Pericardium fibroblast (primary cell): ENCODE data around the gene ATP1A2. TPM values are rescaled to one million over a fixed set of nuclear protein-coding genes. Genes with fewer than 3 reads are reported as not detected.

Experiments
- total RNA-seq: library from RNA; depleted of rRNA; stranded (reverse); fragments of >200 nt; gene quantifications from 2 replicates; pipeline ENCODE4 v1.2.3, GENCODE V29; 2015

Gene ATP1A2
- total RNA-seq = 1.2 and 1.8 TPM in 2 replicates

DNA sequence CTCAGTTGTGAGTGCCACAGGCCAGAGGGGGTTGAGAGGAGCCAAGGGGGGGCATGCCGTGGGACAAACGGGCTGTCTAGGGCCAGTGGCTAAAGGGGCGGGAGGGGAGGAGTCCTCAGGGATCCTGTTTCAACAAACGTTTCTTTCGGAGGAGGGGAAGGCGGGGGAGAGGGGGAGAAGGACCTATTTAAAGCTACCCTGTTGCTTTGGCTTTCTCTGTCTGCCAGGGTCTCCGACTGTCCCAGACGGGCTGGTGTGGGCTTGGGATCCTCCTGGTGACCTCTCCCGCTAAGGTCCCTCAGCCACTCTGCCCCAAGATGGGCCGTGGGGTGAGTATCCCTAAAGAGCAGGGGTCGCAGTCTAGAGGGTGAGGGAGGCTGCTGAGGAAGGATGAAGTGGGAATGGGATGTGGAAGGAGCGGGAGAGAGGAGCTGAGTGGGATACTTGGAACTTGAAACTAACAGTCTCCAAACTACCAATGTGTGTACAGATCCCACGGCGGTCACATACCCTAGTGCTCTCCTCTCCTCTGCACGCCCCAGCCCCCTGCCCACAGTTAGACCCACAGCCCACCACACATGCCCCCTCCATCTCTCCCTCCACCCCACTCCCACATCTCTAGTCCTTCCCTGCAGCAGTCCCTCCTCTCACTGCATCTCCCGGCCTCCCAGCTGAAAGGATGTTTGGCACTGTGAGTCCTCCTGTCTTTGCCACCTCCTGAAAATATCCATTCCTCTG lies at the start of gene ATP1A2:
Gene ATP1A2 (plus strand): TSS at position 215 of the 738 bp plus-strand sequence. CDS start 103 bp downstream, at position 318.

DNA sequence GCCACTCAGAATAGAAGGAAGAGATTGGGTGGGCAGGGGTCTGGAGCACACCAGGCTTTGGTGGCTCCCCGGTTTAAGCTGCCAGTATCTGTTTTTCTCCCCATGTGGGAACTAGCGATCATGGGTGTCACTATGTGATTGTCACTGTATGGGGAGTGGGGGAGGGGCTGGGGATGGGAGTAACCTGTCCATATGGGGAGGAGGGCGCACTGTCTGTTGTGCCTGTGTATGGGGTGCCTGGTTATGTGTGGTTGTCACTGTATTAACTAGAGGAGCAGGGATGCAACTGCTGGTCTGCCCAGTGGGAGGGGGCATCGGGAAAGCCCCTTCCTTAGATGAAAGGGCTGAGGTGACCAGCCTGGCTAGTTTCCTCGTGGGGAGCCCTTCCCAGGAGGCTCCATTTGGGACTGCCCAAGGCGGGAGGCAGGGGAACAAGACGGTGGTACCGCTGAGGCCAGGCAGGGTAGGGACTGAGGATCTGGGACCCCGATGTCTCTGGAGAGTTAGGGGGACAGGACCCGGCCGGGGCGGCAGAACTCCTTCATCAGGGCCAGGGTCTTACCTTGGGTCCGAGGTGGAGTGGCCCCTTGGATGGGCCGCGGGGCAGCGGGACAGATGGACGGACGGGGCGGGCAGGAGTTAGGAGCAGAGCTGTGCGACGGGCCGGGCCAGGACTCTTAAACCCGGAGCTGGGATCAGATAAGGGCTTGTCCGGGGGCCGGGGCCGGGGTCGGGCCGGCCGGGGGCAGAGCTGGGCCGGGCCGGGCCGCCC lies 45.9 kb upstream of the ATP1A2 start, which contains the start of gene KCNJ10:
Gene KCNJ10 (minus strand): TSS at position 701 of the 772 bp plus-strand sequence. CDS start 27,628 bp downstream, outside the sequence.

DNA sequence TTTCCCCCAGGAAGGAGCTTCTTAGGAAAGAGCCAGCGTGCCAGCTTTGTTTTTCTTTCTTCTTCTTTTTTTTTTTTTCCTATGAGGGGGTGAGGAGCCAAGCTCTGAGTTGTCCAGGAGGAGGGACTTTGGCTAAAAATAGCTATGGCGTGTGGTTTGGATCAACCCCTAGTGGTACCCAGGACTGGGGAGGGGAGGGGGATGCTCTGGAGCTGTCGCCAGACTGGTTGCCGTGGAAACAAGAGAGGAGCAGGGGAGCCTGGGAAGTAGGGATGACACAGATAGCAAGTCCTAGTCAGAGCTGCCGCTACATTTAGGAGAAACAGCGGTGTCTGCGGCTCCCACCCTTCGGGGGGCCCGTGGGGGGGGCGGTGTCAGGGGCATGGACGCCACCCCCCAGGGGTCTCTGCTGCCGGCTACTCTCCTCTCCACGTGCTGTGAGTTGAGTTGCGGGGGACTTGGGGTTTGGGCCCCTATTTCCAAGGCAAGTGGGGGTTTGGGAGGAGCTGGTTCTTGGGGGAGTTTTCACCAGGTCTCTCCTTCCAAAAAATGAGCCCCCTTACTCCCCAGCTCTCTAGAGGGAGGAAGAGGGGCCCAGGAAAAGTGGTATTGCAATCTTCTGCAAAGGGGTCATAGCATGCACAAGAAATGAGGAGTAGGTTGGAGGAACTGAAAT lies 34.2 kb upstream of the ATP1A2 start, which contains the start of gene KCNJ9:
Gene KCNJ9 (plus strand): TSS at position 278 of the 676 bp plus-strand sequence. CDS start 2,493 bp downstream, outside the sequence.

DNA sequence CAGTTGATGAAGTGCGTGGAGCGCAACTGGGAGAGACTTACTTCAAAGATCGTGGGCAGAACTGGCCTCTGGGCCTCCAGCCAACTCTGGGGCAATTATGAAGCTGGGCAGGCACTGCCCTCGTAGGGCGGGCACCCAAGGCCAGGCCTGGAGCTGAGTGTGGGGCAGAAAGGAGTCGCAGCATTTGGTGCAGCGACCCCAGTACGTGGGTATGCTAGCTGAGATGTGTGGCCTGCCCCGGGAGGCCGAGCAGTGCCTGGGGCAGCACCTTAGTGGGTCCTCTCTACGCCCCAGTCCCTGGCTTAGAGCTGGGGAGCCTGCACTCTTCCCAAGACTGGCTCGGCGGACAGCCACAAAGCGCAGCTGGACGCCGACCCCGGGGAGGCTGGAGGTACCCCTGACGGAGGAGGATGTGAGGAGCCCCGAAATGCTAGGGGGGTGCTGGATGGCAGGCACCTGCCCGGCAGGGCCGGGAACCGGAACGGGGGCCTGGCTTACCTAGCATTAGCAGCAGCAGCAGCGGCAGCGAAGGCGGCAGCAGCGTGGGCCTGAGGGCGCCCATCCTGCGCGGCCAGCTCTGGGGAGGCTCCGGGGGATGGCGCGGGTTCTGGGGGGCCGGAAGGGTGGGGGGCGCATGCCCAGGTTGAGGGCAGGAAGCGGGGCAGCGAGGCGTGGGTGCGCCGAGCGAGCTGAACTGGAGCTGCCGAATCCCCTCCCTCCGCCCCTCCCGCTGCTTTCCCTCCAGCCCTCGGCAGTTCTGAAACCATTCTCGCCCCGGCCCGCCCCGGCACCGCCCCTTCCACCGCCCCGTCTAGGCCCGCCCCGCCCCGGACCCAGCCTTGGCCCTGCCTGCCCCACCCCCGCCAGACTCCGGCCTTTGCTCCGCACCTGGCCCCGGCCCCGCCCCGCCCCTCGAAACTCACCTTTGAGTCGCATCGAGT lies 17.4 kb upstream of the ATP1A2 start, which contains the start of gene IGSF8:
Gene IGSF8 (minus strand): TSS at position 709 of the 941 bp plus-strand sequence. CDS start 147 bp downstream, at position 562.

DNA sequence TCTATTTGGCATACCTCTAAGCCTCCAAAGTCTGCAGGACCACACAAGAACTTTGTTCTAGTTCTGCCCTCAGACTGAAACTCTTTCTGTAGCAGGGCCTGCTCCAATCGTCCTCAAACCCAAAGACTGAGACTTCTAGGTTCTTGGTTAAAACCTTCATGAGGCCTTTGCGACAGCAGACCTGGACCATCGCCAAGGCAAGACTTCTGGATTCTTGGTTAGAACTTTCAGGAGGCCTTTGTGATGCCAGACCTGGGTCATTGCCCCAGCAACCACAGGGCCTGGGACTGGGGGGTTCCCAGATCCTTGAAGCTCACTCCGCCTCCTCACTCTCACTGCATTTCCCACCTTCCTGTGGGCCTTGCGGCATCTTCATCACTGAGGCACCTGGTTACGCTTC lies 35.7 kb downstream of the ATP1A2 start, which contains the start of gene ATP1A4:
Gene ATP1A4 (plus strand): TSS at position 301 of the 400 bp plus-strand sequence. CDS start 438 bp downstream, outside the sequence.

DNA sequence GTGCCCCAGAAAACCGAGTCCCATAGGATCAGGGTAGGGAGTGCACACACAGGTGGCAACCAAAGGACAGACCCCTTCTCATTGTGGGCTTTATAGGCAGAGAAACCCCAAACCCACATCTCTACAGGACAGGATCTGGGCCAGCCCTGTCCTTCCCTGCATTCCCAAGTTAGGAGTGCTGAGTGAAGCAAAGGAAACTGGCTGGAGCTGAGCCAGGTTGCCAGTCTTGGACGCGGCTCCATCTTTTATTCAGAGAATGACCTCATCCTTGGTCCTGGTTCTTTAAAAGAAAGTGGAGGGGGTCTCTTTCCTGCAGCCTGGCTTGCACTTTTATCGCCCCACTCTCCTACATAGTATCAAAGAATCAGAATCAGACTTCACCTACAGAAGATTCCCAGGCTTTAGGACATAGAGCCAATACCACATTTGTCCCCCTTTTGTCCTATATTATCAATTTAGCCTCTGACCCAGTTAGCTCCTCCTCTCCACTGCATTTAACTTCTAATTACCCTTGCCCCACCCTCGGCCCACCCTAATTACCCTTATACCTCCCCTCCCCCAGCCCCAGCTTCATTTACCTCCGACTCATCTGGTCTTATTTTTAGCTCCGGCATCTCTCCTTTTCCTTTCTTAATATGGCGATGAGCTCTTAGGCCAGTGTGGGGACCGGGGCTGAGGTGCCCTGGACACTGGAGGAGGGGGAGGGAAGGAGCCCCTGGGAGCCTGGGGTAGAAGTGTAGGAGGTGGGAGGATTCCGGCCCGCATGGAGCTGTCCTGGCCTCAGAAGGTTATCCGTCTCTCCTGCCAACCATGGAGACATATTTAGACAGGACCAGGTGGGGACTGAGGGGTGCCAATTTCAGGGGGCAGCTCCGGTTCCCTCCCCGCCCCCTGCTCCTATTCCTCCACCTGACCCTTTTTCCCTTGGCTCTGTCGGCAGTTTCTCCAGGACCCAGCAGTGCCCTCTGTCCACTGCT lies 74.4 kb downstream of the ATP1A2 start, which contains the start of gene CASQ1:
Gene CASQ1 (plus strand): TSS at position 927 of the 977 bp plus-strand sequence. CDS start 177 bp downstream, outside the sequence.

Other genes starting within 250 kb of the ATP1A2 start
- 0.12 TPM in 1 of 2 replicates, not detected in the other for gene CFAP45, start 215.6 kb upstream of the ATP1A2 start, total RNA-seq
- gene TAGLN2, start 190.3 kb upstream of the ATP1A2 start, total RNA-seq = 251 and 454 TPM in 2 replicates
- 0.09 and 2.0 TPM in 2 replicates for gene IGSF9, start 170.1 kb upstream of the ATP1A2 start, total RNA-seq
- gene SLAMF9, start 161.5 kb upstream of the ATP1A2 start, total RNA-seq = not detected in 2 replicates
- 2.3 TPM in 2 replicates for gene PIGM, start 83.8 kb upstream of the ATP1A2 start, total RNA-seq
- 0.12 TPM in 1 of 2 replicates, not detected in the other for gene KCNJ10, start 45.6 kb upstream of the ATP1A2 start, total RNA-seq
- 0.60 TPM in 1 of 2 replicates, not detected in the other for gene KCNJ9, start 34.2 kb upstream of the ATP1A2 start, total RNA-seq
- 11.2 and 15.9 TPM in 2 replicates for gene IGSF8, start 17.1 kb upstream of the ATP1A2 start, total RNA-seq
- gene ATP1A4, start 35.8 kb downstream of the ATP1A2 start, total RNA-seq = not detected in 2 replicates
- not detected in 2 replicates for gene CASQ1, start 74.8 kb downstream of the ATP1A2 start, total RNA-seq
- gene PEA15, start 89.6 kb downstream of the ATP1A2 start, total RNA-seq = 70.1 and 149 TPM in 2 replicates
- 48.1 and 54.1 TPM in 2 replicates for gene DCAF8, start 146.8 kb downstream of the ATP1A2 start, total RNA-seq
- 31.9 and 48.5 TPM in 2 replicates for gene PEX19, start 169.4 kb downstream of the ATP1A2 start, total RNA-seq
- 145 and 189 TPM in 2 replicates for gene COPA, start 227.5 kb downstream of the ATP1A2 start, total RNA-seq
- 67.7 and 77.5 TPM in 2 replicates for gene NCSTN, start 227.6 kb downstream of the ATP1A2 start, total RNA-seq